SJCRH30 (cell line): Measurements from ENCODE around the gene SIPA1L3. TPM values are rescaled to one million over a fixed set of nuclear protein-coding genes. Genes with fewer than 3 reads are reported as not detected.
A peak's percentile ranks its signal among the peaks of the same experiment; 100 is the strongest.

ENCODE experiments used
- DNase-seq, 2 experiments: peaks; one replicate each; pipeline ENCODE4 v3.0.0-alpha.2; 2015 to 2020
- H3K27ac ChIP-seq: fragments of 250-450 bp; sonication (Bioruptor Pico); 2 replicates; pipeline ENCODE4 v1.5.1; 2020; ENCODE audit warnings: mild to moderate bottlenecking, moderate library complexity
- H3K27me3 ChIP-seq: fragments of 250-450 bp; sonication (Bioruptor Pico); 2 replicates; pipeline ENCODE4 v1.5.1; 2020; ENCODE audit warnings: mild to moderate bottlenecking, moderate library complexity
- H3K36me3 ChIP-seq: fragments of 250-450 bp; sonication (Bioruptor Pico); 2 replicates; pipeline ENCODE4 v1.5.1; 2020; ENCODE audit warnings: mild to moderate bottlenecking, moderate library complexity
- H3K4me1 ChIP-seq: fragments of 250-450 bp; sonication (Bioruptor Pico); 2 replicates; pipeline ENCODE4 v1.5.1; 2020; ENCODE audit warnings: mild to moderate bottlenecking, moderate library complexity
- H3K4me3 ChIP-seq: fragments of 250-450 bp; sonication (Bioruptor Pico); 2 replicates; pipeline ENCODE4 v1.5.1; 2020; ENCODE audit warnings: mild to moderate bottlenecking, moderate library complexity
- H3K9me3 ChIP-seq: fragments of 250-450 bp; sonication (Bioruptor Pico); replicated peaks from 2 replicates; pipeline ENCODE4 v1.5.1; 2020; ENCODE audit warnings: mild to moderate bottlenecking, moderate library complexity
- total RNA-seq: library from RNA; depleted of rRNA; stranded (reverse); fragments of >200 nt; shearing (Covaris generic); gene quantifications from 2 replicates; pipeline ENCODE4 v1.2.3, GENCODE V29; 2014

The SIPA1L3 gene
- total RNA-seq, 1 experiment from 2014 or later: 19.8 TPM

GRCh38 chr19:38082256-38083118 lies 175.5 kb downstream of the SIPA1L3 start:
- no peak for DNase-seq
- peaks cover 7% of the 10 kb centered on the region; the same call in 1 of the 2 replicates for H3K4me1 ChIP-seq
- no peak overlapping the region for H3K4me3 ChIP-seq
- H3K27ac ChIP-seq: no peak overlapping the region
- H3K9me3 ChIP-seq: 0 out of 2 replicates have a peak, but pooled peaks cover 5% of the 10 kb centered on the region
- no peaks in the 10 kb centered on the region for H3K27me3 ChIP-seq
- peaks cover 14% of the 10 kb centered on the region for H3K36me3 ChIP-seq

DNA sequence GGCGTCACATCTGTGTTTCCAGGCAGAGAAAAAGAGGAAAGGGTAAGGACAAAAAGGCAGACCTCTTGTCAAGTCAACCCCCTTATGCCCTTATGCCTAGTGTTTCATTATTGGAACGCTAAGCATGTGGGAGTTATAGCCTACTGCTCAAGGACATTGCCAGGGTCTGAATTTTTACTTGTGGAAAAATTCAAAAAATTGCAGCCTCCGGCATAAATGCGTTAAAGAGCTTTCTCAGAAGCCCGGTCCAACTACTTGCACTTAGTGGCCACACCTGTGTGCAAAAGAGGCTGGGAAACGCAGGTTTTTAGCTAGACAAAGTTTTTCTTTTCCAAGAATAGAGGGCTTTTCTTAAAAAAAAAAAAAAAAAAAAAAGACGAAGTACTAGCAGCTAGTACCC lies 177.2 kb downstream of the SIPA1L3 start:
- Histone ChIP-seq H3K27me3 (no peaks in the 10 kb centered on the region), H3K36me3 (peaks cover 16% of the 10 kb centered on the region), H3K4me1 (peaks cover 7% of the 10 kb centered on the region; the same call in 1 of the 2 replicates), H3K9me3 (0 out of 2 replicates have a peak, but pooled peaks cover 5% of the 10 kb centered on the region), H3K4me3 (no peak overlapping the region), H3K27ac (no peak overlapping the region)
- DNase-seq: no peak

DNA sequence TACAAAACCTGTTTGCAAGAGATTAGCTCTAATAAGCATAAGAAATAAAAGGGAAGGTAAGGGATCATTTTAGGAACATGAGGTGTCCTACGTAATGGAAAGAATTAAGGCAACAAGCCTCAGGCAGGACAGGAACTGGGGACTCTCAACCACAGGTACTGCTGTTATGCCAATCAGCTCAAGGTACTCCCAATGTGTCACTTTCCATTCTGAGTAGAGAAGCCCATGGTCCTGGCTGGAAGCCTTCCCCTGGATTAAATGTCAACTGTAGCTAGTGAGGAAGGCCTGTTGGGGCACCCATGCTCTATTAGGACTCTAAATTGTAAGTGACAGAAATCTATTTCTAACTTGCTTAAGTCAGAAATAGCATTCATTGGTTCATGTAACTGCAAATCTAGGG lies 182.4 kb downstream of the SIPA1L3 start:
- H3K9me3 ChIP-seq: no peaks in the 10 kb centered on the region
- no peaks in the 10 kb centered on the region for H3K4me1 ChIP-seq
- no peak overlapping the region for H3K27ac ChIP-seq
- no peak overlapping the region for H3K4me3 ChIP-seq
- DNase-seq: no peak
- H3K36me3 ChIP-seq: peaks cover 13% of the 10 kb centered on the region
- H3K27me3 ChIP-seq: no peaks in the 10 kb centered on the region

- no peak overlapping the region for H3K4me3 ChIP-seq
- no peak for DNase-seq
- H3K36me3 ChIP-seq: peaks cover 7% of the 10 kb centered on the region
- no peak overlapping the region for H3K27ac ChIP-seq
- no peaks in the 10 kb centered on the region for H3K4me1 ChIP-seq
- no peaks in the 10 kb centered on the region for H3K27me3 ChIP-seq
- no peaks in the 10 kb centered on the region for H3K9me3 ChIP-seq
These were observed 186.1 kb downstream of the SIPA1L3 start for GRCh38 chr19:38093154-38093553.

DNA sequence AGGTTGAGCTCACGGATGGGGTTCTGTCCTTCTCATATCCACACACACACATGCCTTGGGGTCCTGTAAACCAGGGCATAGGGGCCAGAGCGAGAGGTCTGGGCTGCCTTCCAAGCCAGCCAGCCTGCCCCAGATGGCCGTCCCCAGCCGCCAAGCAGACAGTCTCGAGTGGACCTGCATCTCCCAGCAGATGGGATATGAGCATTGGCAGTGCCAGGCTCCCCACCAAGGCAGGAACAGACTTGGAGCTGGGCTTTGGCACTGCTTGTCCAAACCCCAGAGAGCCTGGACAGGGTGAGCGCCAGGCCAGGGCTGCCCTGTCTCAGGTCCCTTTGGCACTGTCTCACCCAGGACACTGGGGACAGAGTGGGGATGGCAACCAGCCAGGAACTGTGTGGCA lies 186.6 kb downstream of the SIPA1L3 start:
- peaks cover 8% of the 10 kb centered on the region; the same call in 1 of the 2 replicates for H3K36me3 ChIP-seq
- no peak overlapping the region for H3K27ac ChIP-seq
- DNase-seq: no peak

DNA sequence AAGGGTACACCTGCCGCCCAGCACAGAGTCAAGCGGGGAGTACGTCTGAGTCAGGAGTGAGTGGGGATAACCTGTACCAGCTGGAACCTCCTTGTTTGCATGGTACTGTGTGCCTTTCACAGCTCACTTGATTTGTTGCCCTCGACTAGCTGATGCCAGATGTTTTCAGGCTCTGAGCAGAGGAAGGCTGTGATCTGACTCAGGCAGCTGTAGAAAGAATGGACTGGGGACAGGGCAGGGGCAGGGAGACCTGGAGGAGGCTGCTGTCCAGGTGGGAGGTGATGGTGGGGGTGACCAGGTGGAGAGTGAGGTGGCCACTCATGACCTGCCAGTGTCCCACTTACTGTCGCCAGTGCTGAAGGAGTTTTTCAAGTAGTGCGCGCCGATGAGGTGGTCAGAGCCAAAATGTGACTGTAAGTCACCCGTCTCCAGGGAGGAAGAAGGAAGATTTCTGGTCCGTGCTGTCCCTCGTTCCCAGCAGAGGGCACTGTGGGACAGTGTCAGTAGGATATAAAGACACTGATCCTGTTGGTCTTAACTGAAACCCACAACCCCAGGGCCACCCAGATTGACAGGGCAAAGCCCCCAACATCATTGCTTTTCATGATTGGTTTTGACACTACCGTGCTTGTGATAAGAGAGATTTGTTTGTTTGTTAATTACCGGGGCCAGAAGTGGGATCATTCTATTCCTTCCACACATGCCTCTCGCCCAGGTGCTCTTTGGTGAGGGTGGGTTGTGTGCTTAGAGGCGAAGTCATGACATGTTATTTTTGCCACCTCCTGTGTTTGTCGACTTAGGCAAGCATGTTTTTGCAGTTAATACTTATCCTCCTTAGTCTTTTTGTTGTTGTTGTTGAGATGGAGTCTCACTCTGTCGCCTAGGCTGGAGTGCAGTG lies 188.7 kb downstream of the SIPA1L3 start:
- no peak overlapping the region for H3K27ac ChIP-seq
- H3K27me3 ChIP-seq: no peaks in the 10 kb centered on the region
- H3K9me3 ChIP-seq: peaks cover 10% of the 10 kb centered on the region; the same call in 1 of the 2 replicates
- no peak overlapping the region for H3K4me3 ChIP-seq
- peaks cover 21% of the 10 kb centered on the region for H3K36me3 ChIP-seq
- H3K4me1 ChIP-seq: no peaks in the 10 kb centered on the region
- DNase-seq: peak; percentile 72 to 85

More for the DNA sequence above, 186.6 kb downstream of the SIPA1L3 start:
- Histone ChIP-seq H3K4me3 (no peak overlapping the region), H3K4me1 (no peaks in the 10 kb centered on the region), H3K27me3 (no peaks in the 10 kb centered on the region), H3K9me3 (no peaks in the 10 kb centered on the region)

DNA sequence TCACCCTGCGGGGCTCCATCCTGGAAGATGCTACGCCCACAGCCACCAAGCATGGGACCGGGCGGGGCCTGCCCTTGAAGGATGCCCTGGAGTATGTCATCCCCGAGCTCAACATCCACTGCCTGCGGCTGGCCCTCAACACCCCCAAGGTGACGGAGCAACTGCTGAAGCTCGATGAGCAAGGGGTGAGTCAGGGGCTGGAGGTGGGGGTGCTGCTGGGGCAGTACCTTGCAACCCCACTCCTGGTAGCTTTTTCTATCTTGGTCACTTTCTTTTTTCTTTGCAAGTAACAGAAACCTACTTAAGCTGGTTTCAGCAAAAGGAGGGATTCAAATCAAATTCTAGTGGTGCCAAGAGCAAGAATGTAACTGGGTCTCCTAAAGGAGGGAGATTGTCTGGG lies 193.0 kb downstream of the SIPA1L3 start:
- Histone ChIP-seq H3K36me3 (peaks cover 34% of the 10 kb centered on the region), H3K4me3 (no peak overlapping the region), H3K9me3 (peaks cover 10% of the 10 kb centered on the region; the same call in 1 of the 2 replicates), H3K27ac (no peak overlapping the region), H3K27me3 (no peaks in the 10 kb centered on the region), H3K4me1 (no peaks in the 10 kb centered on the region)
- DNase-seq: no peak

DNA sequence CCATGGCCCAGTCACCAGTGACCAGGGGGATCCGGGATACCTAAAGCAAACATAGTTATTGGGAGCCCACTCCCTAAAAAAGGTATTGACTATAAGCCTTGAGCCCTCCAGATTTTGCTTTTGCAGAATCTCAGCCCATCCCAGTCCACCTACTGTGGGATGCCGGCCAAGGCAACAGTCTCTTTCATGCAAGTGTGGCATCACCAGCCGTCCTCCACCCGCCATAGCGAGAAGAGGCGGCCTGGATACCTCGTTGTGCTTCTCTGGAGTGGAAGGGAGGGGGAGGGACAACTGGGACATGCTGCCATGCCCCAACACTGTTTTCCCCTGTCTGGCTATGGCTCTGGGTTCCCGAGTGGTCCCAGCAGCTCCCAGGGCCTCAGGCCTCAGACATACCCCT lies 193.6 kb downstream of the SIPA1L3 start:
- Histone ChIP-seq H3K27me3 (no peaks in the 10 kb centered on the region), H3K36me3 (peaks cover 39% of the 10 kb centered on the region), H3K4me1 (no peaks in the 10 kb centered on the region), H3K27ac (no peak overlapping the region), H3K9me3 (peaks cover 10% of the 10 kb centered on the region; the same call in 1 of the 2 replicates), H3K4me3 (no peak overlapping the region)
- DNase-seq: no peak

DNA sequence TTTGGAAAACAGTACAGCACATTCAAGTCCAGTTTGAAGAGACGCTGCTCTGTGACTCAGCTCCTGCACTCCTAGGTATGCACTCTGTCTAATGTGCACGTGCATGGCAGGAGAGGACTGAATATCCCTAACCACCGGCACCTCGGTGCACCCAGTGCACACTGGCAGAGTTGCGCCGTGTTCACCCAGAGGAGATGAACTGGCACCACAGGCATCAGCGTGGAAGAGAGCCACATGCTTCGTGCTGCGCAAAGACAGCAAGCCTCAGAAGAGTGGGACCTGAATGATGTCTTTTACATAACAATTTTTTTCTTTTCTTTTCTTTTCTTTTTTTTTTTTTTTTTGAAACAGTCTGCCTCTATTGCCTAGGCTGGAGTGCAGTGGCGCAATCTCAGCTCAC lies 194.7 kb downstream of the SIPA1L3 start:
- H3K4me3 ChIP-seq: no peak overlapping the region
- H3K9me3 ChIP-seq: peaks cover 10% of the 10 kb centered on the region; the same call in 1 of the 2 replicates
- no peak for DNase-seq
- no peaks in the 10 kb centered on the region for H3K4me1 ChIP-seq
- H3K27ac ChIP-seq: no peak overlapping the region
- peaks cover 41% of the 10 kb centered on the region for H3K36me3 ChIP-seq
- no peaks in the 10 kb centered on the region for H3K27me3 ChIP-seq

GRCh38 chr19:38105574-38105973 lies 198.6 kb downstream of the SIPA1L3 start:
- Histone ChIP-seq H3K9me3 (no peaks in the 10 kb centered on the region), H3K27ac (no peak overlapping the region), H3K36me3 (peaks cover 34% of the 10 kb centered on the region), H3K4me3 (no peak overlapping the region), H3K4me1 (no peaks in the 10 kb centered on the region), H3K27me3 (no peaks in the 10 kb centered on the region)
- DNase-seq: no peak

- H3K4me1 ChIP-seq: no peaks in the 10 kb centered on the region
- DNase-seq: no peak
- no peak overlapping the region for H3K4me3 ChIP-seq
- peaks cover 34% of the 10 kb centered on the region for H3K36me3 ChIP-seq
- no peak overlapping the region for H3K27ac ChIP-seq
- no peaks in the 10 kb centered on the region for H3K27me3 ChIP-seq
- H3K9me3 ChIP-seq: no peaks in the 10 kb centered on the region
These were observed 200.1 kb downstream of the SIPA1L3 start for GRCh38 chr19:38107129-38107528.

DNA sequence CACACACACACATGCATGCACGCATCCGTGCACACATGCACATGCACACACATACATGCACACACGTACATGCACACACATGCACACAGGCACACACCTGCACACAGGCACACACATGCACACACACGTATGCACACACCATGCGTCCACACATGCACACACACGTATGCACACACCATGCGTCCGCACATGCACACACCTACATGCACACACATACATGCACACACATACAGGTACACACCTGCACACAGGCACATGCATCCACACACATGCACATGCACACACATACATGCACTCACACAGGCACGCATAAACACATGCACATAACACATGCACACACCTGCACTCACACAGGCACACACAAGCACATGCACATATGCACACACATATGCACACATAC lies 204.9 kb downstream of the SIPA1L3 start:
- peaks cover 27% of the 10 kb centered on the region for H3K36me3 ChIP-seq
- no peaks in the 10 kb centered on the region for H3K27me3 ChIP-seq
- no peak overlapping the region for H3K4me3 ChIP-seq
- H3K4me1 ChIP-seq: no peaks in the 10 kb centered on the region
- H3K27ac ChIP-seq: no peak overlapping the region
- H3K9me3 ChIP-seq: no peaks in the 10 kb centered on the region
- DNase-seq: no peak

DNA sequence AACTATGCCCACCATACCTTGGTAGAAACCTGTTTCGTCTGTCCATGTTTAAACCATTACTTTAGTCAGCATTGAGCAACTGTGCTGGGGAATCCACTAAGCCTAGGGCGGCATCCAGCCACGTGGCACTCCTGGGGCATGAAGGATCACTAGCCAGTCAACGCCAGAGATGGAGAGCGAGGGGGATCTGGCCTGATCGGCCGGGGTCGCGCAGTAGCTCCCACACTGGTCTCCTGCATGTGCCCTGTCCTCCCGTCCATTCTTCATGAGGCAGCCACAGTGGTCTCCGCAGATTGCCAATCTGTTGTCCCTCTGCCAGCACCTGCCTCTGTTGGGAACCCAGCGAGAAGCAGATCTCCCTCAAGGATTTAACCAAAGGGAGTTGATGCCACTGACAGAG lies 207.6 kb downstream of the SIPA1L3 start:
- no peaks in the 10 kb centered on the region for H3K4me1 ChIP-seq
- no peak overlapping the region for H3K27ac ChIP-seq
- H3K4me3 ChIP-seq: no peak overlapping the region
- no peaks in the 10 kb centered on the region for H3K27me3 ChIP-seq
- peaks cover 32% of the 10 kb centered on the region for H3K36me3 ChIP-seq
- peaks cover 4% of the 10 kb centered on the region; the same call in 1 of the 2 replicates for H3K9me3 ChIP-seq
- no peak for DNase-seq

GRCh38 chr19:38115271-38115802 lies 208.3 kb downstream of the SIPA1L3 start:
- Histone ChIP-seq H3K27ac (no peak overlapping the region), H3K36me3 (peaks cover 33% of the 10 kb centered on the region), H3K4me1 (no peaks in the 10 kb centered on the region), H3K4me3 (no peak overlapping the region), H3K9me3 (peaks cover 4% of the 10 kb centered on the region; the same call in 1 of the 2 replicates), H3K27me3 (no peaks in the 10 kb centered on the region)
- no peak for DNase-seq
